A549 (cell line): ENCODE results near the gene PLXNB3.

Experiments
- CBX8 ChIP-seq: fragments of 200-600 bp; sonication (generic); IDR thresholded peaks from 2 replicates; pipeline ENCODE4 v1.6.1; 2016
- EP300 ChIP-seq, 2 experiments: fragments of >200 bp; sonication (Bioruptor Twin); formaldehyde crosslinking; IDR thresholded peaks; 2 replicates in 1 of 2; 3 replicates in 1 of 2; pipeline ENCODE4 v1.6.1; 2016 to 2017
- ESRRA ChIP-seq: fragments of 150-350 bp; IDR thresholded peaks from 2 replicates; pipeline ENCODE4 v1.6.1; 2014; ENCODE audit warnings: mild to moderate bottlenecking, low read length, borderline replicate concordance
- HEYL ChIP-seq: fragments of 250-450 bp; sonication (Bioruptor Pico); IDR thresholded peaks from 2 replicates; pipeline ENCODE4 v1.8.0; 2021; ENCODE audit warnings: mild to moderate bottlenecking, moderate library complexity
- JUNB ChIP-seq: fragments of >200 bp; sonication (Bioruptor Twin); formaldehyde crosslinking; IDR thresholded peaks from 2 replicates; pipeline ENCODE4 v1.6.1; 2016
- MYC ChIP-seq: IDR thresholded peaks from 2 replicates; pipeline ENCODE4 v1.6.1; 2012; ENCODE audit warnings: mild to moderate bottlenecking, inconsistent platforms, low read length, improper control_type of control experiment, borderline replicate concordance
- PHF8 ChIP-seq: fragments of 200-600 bp; sonication (generic); IDR thresholded peaks from 2 replicates; pipeline ENCODE4 v1.6.1; 2016; ENCODE audit warnings: low read depth, mild to moderate bottlenecking, antibody characterized with exemption, moderate library complexity, borderline replicate concordance
- POLR2A ChIP-seq: IDR thresholded peaks from 2 replicates; pipeline ENCODE4 v1.6.1; 2012; ENCODE audit warnings: mild to moderate bottlenecking, low read length
- RAD21 ChIP-seq, 2 experiments: fragments of >200 bp in 1 of 2; sonication (Bioruptor Twin) in 1 of 2; formaldehyde crosslinking in 1 of 2; IDR thresholded peaks in 1 of 2; conservative IDR thresholded peaks in 1 of 2; 2 replicates in 1 of 2; 3 replicates in 1 of 2; pipeline ENCODE4 v1.6.1; 2012 to 2018; ENCODE audit warnings: inconsistent platforms in 1 of 2
- TF ChIP-seq, protein P1 (sequence below): fragments of >200 bp; sonication (Bioruptor Twin); formaldehyde crosslinking; IDR thresholded peaks from 3 replicates; pipeline ENCODE4 v1.5.1; 2016
- TF ChIP-seq, protein P2 (sequence below): fragments of 450-650 bp; IDR thresholded peaks from 2 replicates; pipeline ENCODE4 v1.6.1; 2014; ENCODE audit warnings: antibody characterized with exemption
- TF ChIP-seq, protein P3 (sequence below): fragments of >200 bp; sonication (Bioruptor Twin); formaldehyde crosslinking; IDR thresholded peaks from 3 replicates; pipeline ENCODE4 v1.6.1; 2016
- TF ChIP-seq, protein P4 (sequence below): IDR thresholded peaks from 2 replicates; pipeline ENCODE4 v1.6.1; 2012
- TF ChIP-seq, protein P5 (sequence below): fragments of 200-600 bp; sonication (generic); IDR thresholded peaks from 2 replicates; pipeline ENCODE4 v1.6.1; 2016; ENCODE audit warnings: antibody characterized with exemption, mild to moderate bottlenecking, moderate library complexity

DNA sequence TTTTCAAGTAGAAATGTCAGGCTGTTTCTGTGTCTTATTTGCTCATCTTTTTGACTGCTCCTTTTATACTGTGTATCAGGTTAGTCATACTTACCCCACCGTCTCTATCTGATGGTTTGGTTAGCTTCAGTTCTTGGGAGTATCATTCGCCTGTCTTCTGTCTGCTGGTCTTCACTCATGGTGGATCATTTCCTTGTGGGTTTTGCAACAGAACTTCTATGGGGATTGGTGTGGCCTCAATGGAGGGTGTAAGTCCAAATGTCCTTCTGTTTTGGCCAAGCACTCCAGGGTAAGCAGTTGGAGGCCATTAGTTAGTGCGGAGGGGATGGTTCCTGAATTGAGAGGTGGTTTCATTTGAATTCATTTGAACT, 32.2 kb upstream of the PLXNB3 start:
- no peak for TF ChIP-seq MYC
- TF ChIP-seq, protein P1, sequence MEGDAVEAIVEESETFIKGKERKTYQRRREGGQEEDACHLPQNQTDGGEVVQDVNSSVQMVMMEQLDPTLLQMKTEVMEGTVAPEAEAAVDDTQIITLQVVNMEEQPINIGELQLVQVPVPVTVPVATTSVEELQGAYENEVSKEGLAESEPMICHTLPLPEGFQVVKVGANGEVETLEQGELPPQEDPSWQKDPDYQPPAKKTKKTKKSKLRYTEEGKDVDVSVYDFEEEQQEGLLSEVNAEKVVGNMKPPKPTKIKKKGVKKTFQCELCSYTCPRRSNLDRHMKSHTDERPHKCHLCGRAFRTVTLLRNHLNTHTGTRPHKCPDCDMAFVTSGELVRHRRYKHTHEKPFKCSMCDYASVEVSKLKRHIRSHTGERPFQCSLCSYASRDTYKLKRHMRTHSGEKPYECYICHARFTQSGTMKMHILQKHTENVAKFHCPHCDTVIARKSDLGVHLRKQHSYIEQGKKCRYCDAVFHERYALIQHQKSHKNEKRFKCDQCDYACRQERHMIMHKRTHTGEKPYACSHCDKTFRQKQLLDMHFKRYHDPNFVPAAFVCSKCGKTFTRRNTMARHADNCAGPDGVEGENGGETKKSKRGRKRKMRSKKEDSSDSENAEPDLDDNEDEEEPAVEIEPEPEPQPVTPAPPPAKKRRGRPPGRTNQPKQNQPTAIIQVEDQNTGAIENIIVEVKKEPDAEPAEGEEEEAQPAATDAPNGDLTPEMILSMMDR: no peak
- TF ChIP-seq, protein P2, sequence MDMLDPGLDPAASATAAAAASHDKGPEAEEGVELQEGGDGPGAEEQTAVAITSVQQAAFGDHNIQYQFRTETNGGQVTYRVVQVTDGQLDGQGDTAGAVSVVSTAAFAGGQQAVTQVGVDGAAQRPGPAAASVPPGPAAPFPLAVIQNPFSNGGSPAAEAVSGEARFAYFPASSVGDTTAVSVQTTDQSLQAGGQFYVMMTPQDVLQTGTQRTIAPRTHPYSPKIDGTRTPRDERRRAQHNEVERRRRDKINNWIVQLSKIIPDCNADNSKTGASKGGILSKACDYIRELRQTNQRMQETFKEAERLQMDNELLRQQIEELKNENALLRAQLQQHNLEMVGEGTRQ: no peak
- TF ChIP-seq, protein P3, sequence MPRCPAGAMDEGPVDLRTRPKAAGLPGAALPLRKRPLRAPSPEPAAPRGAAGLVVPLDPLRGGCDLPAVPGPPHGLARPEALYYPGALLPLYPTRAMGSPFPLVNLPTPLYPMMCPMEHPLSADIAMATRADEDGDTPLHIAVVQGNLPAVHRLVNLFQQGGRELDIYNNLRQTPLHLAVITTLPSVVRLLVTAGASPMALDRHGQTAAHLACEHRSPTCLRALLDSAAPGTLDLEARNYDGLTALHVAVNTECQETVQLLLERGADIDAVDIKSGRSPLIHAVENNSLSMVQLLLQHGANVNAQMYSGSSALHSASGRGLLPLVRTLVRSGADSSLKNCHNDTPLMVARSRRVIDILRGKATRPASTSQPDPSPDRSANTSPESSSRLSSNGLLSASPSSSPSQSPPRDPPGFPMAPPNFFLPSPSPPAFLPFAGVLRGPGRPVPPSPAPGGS: no peak
- no peak for TF ChIP-seq ESRRA
- TF ChIP-seq HEYL: no peak
- TF ChIP-seq POLR2A: no peak
- TF ChIP-seq EP300 (IDR thresholded peaks at IDR 0.05): no peak
- TF ChIP-seq, protein P4, sequence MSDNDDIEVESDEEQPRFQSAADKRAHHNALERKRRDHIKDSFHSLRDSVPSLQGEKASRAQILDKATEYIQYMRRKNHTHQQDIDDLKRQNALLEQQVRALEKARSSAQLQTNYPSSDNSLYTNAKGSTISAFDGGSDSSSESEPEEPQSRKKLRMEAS: no peak
- TF ChIP-seq RAD21 (conservative IDR thresholded peaks at IDR 0.05 in 1 of 2, IDR thresholded peaks at IDR 0.05 in 1 of 2): no peak
- no peak for TF ChIP-seq CBX8
- no peak for TF ChIP-seq PHF8
- TF ChIP-seq JUNB: no peak
- TF ChIP-seq, protein P5, sequence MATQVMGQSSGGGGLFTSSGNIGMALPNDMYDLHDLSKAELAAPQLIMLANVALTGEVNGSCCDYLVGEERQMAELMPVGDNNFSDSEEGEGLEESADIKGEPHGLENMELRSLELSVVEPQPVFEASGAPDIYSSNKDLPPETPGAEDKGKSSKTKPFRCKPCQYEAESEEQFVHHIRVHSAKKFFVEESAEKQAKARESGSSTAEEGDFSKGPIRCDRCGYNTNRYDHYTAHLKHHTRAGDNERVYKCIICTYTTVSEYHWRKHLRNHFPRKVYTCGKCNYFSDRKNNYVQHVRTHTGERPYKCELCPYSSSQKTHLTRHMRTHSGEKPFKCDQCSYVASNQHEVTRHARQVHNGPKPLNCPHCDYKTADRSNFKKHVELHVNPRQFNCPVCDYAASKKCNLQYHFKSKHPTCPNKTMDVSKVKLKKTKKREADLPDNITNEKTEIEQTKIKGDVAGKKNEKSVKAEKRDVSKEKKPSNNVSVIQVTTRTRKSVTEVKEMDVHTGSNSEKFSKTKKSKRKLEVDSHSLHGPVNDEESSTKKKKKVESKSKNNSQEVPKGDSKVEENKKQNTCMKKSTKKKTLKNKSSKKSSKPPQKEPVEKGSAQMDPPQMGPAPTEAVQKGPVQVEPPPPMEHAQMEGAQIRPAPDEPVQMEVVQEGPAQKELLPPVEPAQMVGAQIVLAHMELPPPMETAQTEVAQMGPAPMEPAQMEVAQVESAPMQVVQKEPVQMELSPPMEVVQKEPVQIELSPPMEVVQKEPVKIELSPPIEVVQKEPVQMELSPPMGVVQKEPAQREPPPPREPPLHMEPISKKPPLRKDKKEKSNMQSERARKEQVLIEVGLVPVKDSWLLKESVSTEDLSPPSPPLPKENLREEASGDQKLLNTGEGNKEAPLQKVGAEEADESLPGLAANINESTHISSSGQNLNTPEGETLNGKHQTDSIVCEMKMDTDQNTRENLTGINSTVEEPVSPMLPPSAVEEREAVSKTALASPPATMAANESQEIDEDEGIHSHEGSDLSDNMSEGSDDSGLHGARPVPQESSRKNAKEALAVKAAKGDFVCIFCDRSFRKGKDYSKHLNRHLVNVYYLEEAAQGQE: no peak
